ENCODE measurements around the gene ERICH6. TPM values are rescaled to one million over a fixed set of nuclear protein-coding genes. Genes with fewer than 3 reads are reported as not detected.
"Not testable (repeated sequence)": the region's sequence is repeated elsewhere in the genome, so short reads cannot be mapped to it uniquely, and the experiment has no call there.

ERICH6 gene
- total RNA-seq, 2 donors from 2014 or later = not detected

DNA sequence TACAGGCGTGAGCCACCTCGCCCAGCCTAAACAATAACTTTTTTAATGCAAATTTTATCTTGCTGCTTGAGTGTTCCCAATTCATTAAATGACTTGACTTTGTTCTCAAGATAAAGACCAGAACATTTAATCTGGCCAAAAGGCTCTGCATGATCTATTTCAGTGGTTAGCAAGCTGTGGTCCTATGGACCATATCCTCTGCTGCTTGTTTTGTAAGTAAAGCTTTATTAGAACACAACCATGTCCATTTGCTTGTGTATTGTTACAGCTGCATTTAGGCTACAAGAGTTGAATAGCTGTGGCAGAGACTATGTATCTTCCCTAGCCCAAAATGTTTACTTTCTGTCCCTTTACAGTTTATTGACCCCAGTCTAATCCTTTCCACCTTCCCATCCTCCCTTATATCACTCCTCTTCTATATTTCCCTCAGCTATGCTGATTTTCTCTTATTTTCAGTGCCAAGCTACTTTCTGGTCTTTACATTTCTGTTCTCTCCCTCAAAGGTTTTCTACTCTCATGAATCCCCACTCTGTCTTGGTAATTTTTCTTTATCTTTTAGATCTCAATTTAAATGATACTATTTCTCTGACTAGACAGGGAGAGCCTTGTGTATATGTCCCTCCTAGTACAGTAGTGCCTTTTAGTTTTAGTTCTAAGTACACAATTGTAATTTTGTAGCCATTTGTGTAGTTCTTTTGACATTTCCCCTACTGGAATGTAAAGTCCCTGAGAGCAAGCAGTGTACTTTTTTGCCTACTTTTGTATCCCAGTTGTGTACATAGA is 77.4 kb downstream of the ERICH6 start:
- H3K4me3 ChIP-seq = no peak overlapping the region
- no peak overlapping the region for H3K27ac ChIP-seq
- H3K9me3 ChIP-seq = no peaks in the 10 kb centered on the region
- DNase-seq (ENCODE audit: low spot score) = no peak
- peaks cover 16 to 19% of the 10 kb centered on the region in 2 donors for H3K4me1 ChIP-seq (ENCODE audit: control insufficient read depth in 1 of 2, low read depth in 2 of 2)
- TF ChIP-seq, protein P1, sequence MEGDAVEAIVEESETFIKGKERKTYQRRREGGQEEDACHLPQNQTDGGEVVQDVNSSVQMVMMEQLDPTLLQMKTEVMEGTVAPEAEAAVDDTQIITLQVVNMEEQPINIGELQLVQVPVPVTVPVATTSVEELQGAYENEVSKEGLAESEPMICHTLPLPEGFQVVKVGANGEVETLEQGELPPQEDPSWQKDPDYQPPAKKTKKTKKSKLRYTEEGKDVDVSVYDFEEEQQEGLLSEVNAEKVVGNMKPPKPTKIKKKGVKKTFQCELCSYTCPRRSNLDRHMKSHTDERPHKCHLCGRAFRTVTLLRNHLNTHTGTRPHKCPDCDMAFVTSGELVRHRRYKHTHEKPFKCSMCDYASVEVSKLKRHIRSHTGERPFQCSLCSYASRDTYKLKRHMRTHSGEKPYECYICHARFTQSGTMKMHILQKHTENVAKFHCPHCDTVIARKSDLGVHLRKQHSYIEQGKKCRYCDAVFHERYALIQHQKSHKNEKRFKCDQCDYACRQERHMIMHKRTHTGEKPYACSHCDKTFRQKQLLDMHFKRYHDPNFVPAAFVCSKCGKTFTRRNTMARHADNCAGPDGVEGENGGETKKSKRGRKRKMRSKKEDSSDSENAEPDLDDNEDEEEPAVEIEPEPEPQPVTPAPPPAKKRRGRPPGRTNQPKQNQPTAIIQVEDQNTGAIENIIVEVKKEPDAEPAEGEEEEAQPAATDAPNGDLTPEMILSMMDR (IDR thresholded peaks at IDR 0.05) = no peak
- peaks cover 19% of the 10 kb centered on the region for H3K36me3 ChIP-seq
- no peak for ATAC-seq (ENCODE audit: insufficient number of reproducible peaks, low FRiP score, low read depth)
- H3K27me3 ChIP-seq (replicated peaks; ENCODE audit: insufficient read depth) = no peaks in the 10 kb centered on the region

DNA sequence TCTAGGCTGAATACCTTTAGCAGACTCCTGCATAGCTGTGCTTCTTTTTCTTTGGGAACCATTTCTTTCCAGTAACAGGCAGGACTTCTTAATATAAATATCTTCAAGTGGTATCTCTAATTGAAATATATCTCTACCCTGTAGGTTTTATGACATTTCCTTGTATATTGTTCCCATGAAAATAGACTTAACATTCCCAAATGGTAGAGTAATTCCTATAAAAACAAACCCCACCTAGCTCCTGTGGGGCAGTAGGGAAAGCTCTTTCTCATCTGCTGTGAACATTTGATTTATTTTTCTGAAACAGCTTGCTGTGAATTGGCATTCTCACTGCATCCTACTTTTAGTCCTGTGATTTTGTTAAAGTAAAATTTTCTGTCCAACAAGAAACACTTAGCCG is 79.8 kb downstream of the ERICH6 start:
- no peak for ATAC-seq (ENCODE audit: insufficient number of reproducible peaks, low FRiP score, low read depth)
- peaks cover 19% of the 10 kb centered on the region for H3K36me3 ChIP-seq
- H3K27ac ChIP-seq = no peak overlapping the region

DNA sequence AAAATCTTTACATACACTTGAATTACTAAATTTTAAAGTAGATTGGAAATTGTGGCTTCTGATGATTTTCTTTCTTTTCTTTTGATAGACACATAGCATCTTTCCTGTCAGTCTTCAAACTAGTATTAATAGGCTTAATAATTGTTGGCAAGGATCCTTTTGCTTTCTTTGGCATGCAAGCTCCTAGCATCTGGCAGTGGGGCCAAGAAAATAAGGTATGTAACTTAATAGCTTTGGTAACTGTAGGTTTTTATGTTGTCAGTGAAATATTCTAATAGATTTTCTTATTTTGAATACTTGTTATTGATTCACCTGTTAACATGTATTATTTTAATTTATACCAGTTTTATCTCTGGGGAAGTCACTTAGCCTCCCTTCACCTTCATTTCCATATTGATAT is 80.8 kb downstream of the ERICH6 start:
- Histone ChIP-seq H3K36me3 (peaks cover 19% of the 10 kb centered on the region), H3K4me1 (ENCODE audit: control insufficient read depth in 1 of 2, low read depth in 2 of 2) (peaks cover 16 to 19% of the 10 kb centered on the region in 2 donors)
- not testable (repeated sequence) for H3K27me3 ChIP-seq (replicated peaks; ENCODE audit: insufficient read depth); H3K9me3 ChIP-seq; H3K4me3 ChIP-seq; DNase-seq (ENCODE audit: low spot score); H3K27ac ChIP-seq; ATAC-seq (ENCODE audit: insufficient number of reproducible peaks, low FRiP score, low read depth)

More for the DNA sequence above, 79.8 kb downstream of the ERICH6 start:
- no peak for DNase-seq (ENCODE audit: low spot score)
- Histone ChIP-seq H3K4me1 (ENCODE audit: control insufficient read depth in 1 of 2, low read depth in 2 of 2) (peaks cover 16 to 19% of the 10 kb centered on the region in 2 donors), H3K27me3 (replicated peaks; ENCODE audit: insufficient read depth) (no peaks in the 10 kb centered on the region), H3K9me3 (no peaks in the 10 kb centered on the region), H3K4me3 (no peak overlapping the region)
- TF ChIP-seq, protein P1 (IDR thresholded peaks at IDR 0.05) = no peak

DNA sequence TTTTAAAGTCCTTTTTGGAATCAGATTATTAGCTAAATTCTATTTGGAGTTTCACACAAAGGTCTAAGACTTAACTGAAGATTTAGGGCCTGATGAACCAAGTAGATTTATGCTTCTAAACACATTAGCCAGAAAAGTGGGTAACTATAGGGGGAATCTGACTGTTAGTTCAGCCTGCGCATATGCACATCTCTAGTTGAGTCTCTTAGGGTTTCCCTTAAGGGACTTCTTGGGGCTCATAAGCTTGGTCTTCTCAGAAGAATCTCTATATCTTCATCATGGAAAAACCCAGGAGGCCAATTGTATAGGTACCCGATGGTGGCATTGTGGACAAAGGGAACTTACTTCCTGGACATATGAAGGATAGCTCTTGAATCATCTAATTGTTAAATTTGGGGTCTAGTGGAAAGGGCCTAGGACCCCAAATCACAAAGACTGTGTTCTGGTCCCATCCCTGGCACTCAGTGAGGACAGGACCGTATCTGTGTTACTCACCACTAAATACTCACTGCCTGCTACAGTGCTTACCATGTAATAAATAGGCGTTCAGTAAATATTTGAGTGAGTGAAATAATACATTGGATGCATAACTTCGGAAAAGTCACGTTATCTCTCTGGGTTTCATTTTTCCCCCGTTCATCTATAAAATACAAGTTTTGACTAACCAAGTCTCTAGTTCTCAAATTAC is 83.6 kb downstream of the ERICH6 start:
- ATAC-seq (ENCODE audit: insufficient number of reproducible peaks, low FRiP score, low read depth) (no peak), DNase-seq (ENCODE audit: low spot score) (no peak)
- Histone ChIP-seq H3K4me3 (no peak overlapping the region), H3K9me3 (no peaks in the 10 kb centered on the region), H3K27ac (no peak overlapping the region), H3K36me3 (no peaks in the 10 kb centered on the region), H3K4me1 (ENCODE audit: control insufficient read depth in 1 of 2, low read depth in 2 of 2) (peaks cover 16 to 19% of the 10 kb centered on the region in 2 donors), H3K27me3 (replicated peaks; ENCODE audit: insufficient read depth) (no peaks in the 10 kb centered on the region)
- TF ChIP-seq, protein P1 (IDR thresholded peaks at IDR 0.05) = no peak

DNA sequence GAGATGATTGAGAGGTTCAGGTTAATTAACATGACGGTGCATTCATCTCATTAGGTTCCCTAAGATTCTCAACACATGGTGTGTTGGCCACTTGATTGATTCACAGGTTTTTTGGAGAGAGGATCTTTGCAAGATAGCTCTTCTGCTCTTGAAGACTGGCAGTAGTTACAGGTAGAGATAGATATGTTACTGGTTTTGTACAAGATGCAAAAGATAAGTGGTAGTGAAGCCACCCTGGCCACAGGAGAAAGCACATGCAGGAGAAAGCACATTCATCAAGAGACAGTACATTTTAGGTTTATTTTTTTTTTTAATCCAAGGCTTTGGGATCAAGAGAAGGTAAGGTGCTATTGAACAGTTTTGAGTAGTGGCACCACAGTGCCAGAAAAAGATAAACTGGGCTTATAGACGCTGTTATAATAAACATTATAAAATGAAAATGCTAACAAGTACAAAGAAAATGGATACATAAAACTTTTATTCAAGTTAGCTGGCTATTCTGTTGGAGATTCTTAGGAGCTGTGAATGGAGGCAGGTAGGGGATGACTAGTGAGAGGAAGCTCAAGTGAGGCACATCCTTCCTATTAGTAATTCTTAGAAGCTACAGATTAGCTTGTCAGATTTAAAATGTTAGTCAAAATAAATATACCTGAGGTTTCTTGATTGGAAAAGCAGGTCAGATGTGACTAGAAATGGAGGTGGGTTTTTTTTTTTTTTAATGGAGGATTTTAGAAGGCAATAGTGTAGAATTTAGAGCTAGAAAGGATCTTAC is 89.8 kb downstream of the ERICH6 start:
- TF ChIP-seq, protein P1 (IDR thresholded peaks at IDR 0.05) = no peak
- no peak overlapping the region for H3K4me3 ChIP-seq
- peaks cover 4 to 16% of the 10 kb centered on the region in 2 donors for H3K4me1 ChIP-seq (ENCODE audit: control insufficient read depth in 1 of 2, low read depth in 2 of 2)
- no peak for DNase-seq (ENCODE audit: low spot score)
- no peaks in the 10 kb centered on the region for H3K27me3 ChIP-seq (replicated peaks; ENCODE audit: insufficient read depth)
- ATAC-seq (ENCODE audit: insufficient number of reproducible peaks, low FRiP score, low read depth) = no peak
- H3K9me3 ChIP-seq = no peaks in the 10 kb centered on the region
- H3K36me3 ChIP-seq = peaks cover 5% of the 10 kb centered on the region
- H3K27ac ChIP-seq = no peak overlapping the region
